Body of pancreas (tissue), 4 donors: ENCODE measurements around the gene ADGRG7. TPM values are rescaled to one million over a fixed set of nuclear protein-coding genes. Genes with fewer than 3 reads are reported as not detected.

Source experiments
- ATAC-seq: fragments of 150-250 bp; one replicate; pipeline ENCODE4 v1.9.1; 2016
- DNase-seq, 4 donors: peaks; one replicate each; pipeline ENCODE4 v3.0.0-alpha.2; 2019
- H3K27ac ChIP-seq, 4 donors: fragments of 200-600 bp; sonication (generic); 1 replicate in 3 of 4; 2 replicates in 1 of 4; pipeline versions ENCODE4 v1.5.1 to v1.6.1; 2016 to 2019; ENCODE audit warnings: mild to moderate bottlenecking in 1 of 4, mixed read lengths in 1 of 4, moderate library complexity in 1 of 4
- H3K27me3 ChIP-seq, 2 donors: fragments of 200-600 bp; sonication (generic); one replicate each; pipeline ENCODE4 v1.6.0; 2016; ENCODE audit warnings: mild to moderate bottlenecking in 1 of 2
- H3K36me3 ChIP-seq, 2 donors: fragments of 200-600 bp; sonication (generic); replicated peaks in 1 of 2; 2 replicates each; pipeline ENCODE4 v1.5.1; 2016; ENCODE audit warnings: low read depth in 2 of 2; ENCODE audit not compliant: insufficient read depth in 1 of 2
- H3K4me1 ChIP-seq: fragments of 200-600 bp; sonication (generic); one replicate; pipeline ENCODE4 v1.6.0; 2016
- H3K4me3 ChIP-seq, 2 donors: fragments of 200-600 bp; sonication (generic); 1 replicate in 1 of 2; 2 replicates in 1 of 2; pipeline ENCODE4 v1.5.1; 2016 to 2019
- H3K9me3 ChIP-seq, 3 donors: fragments of 200-600 bp; sonication (generic); 1 replicate in 2 of 3; 2 replicates in 1 of 3; pipeline ENCODE4 v1.5.1; 2016
- POLR2A ChIP-seq, 3 donors: fragments of 450-650 bp; IDR thresholded peaks; one replicate each; pipeline ENCODE4 v1.6.1; 2016; ENCODE audit warnings: antibody characterized with exemption in 3 of 3, mild to moderate bottlenecking in 2 of 3
- WGBS, 2 donors: methylation state at CpG; one replicate each; pipeline ENCODE4 v1.1.5; 2017; 5-methylcytosine and 5-hydroxymethylcytosine counted together
- intact Hi-C: fragments of 100-400 bp; cut with DNase I; formaldehyde crosslinking; loops from one replicate; pipeline ENCODE4 v1.15.1; 2023
- total RNA-seq, 2 donors: library from RNA; depleted of rRNA; stranded (reverse); fragments of >200 nt; gene quantifications; one replicate each; pipeline ENCODE4 v1.1.0, GENCODE V29; 2016
- TF ChIP-seq, protein P1 (sequence below), 7 experiments: fragments of 450-650 bp in 4 of 7; fragments of 200-600 bp in 3 of 7; sonication (generic) in 3 of 7; IDR thresholded peaks; one replicate each; pipeline ENCODE4 v1.5.1; 2016 to 2019; ENCODE audit warnings: antibody characterized with exemption in 7 of 7

ADGRG7 gene
- total RNA-seq, 2 donors from 2014 or later, result not detected

DNA sequence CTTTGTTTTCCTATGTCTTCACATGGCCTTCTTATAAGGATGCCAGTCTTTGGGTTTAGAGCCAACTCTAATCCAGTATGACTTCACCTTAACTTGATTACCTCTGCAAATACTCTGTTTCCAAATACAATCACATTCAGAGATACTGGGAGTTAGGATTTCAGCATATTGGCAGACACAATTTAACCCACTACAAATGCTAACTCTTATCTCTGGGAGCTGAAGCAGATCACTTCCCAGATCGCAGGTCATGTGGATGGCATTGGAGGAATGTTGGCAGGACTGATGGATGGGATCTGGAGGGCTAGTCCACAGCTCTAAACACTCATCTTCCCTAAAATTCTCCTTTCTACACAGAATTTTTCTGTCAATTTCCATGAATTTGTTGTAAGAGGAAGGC, 46.2 kb upstream of the ADGRG7 start:
- TF ChIP-seq POLR2A (IDR thresholded peaks at IDR 0.05), result no peak
- TF ChIP-seq, protein P1, sequence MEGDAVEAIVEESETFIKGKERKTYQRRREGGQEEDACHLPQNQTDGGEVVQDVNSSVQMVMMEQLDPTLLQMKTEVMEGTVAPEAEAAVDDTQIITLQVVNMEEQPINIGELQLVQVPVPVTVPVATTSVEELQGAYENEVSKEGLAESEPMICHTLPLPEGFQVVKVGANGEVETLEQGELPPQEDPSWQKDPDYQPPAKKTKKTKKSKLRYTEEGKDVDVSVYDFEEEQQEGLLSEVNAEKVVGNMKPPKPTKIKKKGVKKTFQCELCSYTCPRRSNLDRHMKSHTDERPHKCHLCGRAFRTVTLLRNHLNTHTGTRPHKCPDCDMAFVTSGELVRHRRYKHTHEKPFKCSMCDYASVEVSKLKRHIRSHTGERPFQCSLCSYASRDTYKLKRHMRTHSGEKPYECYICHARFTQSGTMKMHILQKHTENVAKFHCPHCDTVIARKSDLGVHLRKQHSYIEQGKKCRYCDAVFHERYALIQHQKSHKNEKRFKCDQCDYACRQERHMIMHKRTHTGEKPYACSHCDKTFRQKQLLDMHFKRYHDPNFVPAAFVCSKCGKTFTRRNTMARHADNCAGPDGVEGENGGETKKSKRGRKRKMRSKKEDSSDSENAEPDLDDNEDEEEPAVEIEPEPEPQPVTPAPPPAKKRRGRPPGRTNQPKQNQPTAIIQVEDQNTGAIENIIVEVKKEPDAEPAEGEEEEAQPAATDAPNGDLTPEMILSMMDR (IDR thresholded peaks at IDR 0.05), result no peak
- DNase-seq (no peak), ATAC-seq (no peak)
- no peak overlapping the region for H3K27ac ChIP-seq
- 44 to 57% methylated on average over 1 of the region's 1 CpG for WGBS, 2 donors
- no peaks in the 10 kb centered on the region for H3K9me3 ChIP-seq
- no peaks in the 10 kb centered on the region for H3K36me3 ChIP-seq
- no peaks in the 10 kb centered on the region for H3K4me1 ChIP-seq
- intact Hi-C loops, result no loop called here
- no peak overlapping the region for H3K4me3 ChIP-seq
- H3K27me3 ChIP-seq, result no peaks in the 10 kb centered on the region

DNA sequence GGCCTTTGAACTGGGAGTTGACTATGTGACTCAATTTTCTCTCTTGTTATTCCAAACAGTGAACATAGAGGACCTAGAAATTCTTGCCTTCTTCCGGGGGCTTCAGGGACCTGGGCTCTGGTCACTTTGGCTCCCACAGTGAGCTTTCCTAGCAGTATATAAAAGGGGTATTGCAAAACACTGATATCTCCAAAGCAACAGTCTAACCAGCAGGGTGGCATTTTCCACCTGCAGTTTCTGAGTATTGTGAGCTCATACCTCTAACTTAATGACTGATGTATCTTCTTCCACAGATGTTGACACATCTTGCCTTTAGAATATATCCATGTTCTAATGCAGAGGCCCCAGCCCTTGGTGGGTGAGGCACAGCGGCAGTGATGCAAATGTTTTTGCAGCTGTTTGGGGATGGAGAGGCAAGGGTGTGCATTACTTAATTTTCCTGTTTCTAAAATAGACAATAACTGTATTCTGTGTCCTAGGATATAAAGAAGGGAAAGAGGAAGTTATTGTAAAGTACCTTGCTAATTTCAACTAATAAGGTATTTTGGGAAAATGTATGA, 45.7 kb upstream of the ADGRG7 start:
- intact Hi-C loops, result no loop called here
- H3K4me3 ChIP-seq, result no peak overlapping the region
- no peaks in the 10 kb centered on the region for H3K36me3 ChIP-seq
- no peaks in the 10 kb centered on the region for H3K4me1 ChIP-seq
- TF ChIP-seq POLR2A (IDR thresholded peaks at IDR 0.05), result no peak
- TF ChIP-seq, protein P1 (IDR thresholded peaks at IDR 0.05), result no peak
- no peak for ATAC-seq
- no peak for DNase-seq
- 85 to 87% methylated on average over 2 of the region's 2 CpGs for WGBS, 2 donors
- no peak overlapping the region for H3K27ac ChIP-seq
- H3K27me3 ChIP-seq, result no peaks in the 10 kb centered on the region
- no peaks in the 10 kb centered on the region for H3K9me3 ChIP-seq

DNA sequence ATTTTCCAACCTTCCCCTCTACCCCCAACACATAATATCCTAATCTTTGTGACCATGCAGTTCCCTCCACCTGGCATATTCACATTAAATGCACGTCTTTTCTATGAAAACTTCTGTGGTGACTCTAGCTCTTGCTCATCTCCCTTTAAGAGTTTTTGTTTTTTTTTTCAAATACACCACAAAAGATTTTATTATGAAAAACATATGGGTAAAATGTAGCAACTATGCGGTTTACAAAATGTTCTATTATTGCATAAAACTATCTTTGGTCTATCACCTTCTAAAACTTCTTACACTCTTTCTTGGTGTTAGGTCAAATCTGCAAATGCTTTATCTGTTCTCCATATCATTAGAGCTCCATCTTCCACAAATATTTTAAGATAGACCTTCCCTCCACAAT, 38.6 kb upstream of the ADGRG7 start:
- 93 to 98% methylated on average over 2 of the region's 2 CpGs for WGBS, 2 donors
- Histone ChIP-seq H3K4me1 (no peaks in the 10 kb centered on the region), H3K27ac (no peak overlapping the region), H3K36me3 (no peaks in the 10 kb centered on the region), H3K27me3 (no peaks in the 10 kb centered on the region), H3K4me3 (no peak overlapping the region), H3K9me3 (no peaks in the 10 kb centered on the region)
- TF ChIP-seq, protein P1 (IDR thresholded peaks at IDR 0.05), result no peak
- TF ChIP-seq POLR2A (IDR thresholded peaks at IDR 0.05), result no peak
- intact Hi-C loops, result no loop called here
- ATAC-seq (no peak), DNase-seq (no peak)

DNA sequence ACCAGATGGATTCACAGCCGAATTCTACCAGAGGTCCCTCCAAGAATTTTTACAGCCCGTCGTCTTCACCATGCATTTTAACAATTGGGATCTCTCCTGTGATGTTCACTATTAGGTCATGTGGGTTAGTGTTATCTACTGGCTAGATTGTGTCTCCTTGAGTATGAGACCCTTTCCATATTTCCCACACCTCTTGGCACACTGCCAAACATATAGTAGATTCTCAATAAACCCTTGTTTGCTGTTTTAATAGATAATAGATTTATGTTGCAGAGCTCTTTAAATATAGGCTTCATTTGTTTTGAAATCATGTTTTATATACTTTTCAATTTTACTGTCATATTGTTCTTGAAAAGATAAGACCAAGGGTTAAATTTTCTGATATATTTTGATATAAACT, 34.9 kb upstream of the ADGRG7 start:
- H3K9me3 ChIP-seq, result no peaks in the 10 kb centered on the region
- TF ChIP-seq, protein P1 (IDR thresholded peaks at IDR 0.05), result no peak
- no peak for TF ChIP-seq POLR2A (IDR thresholded peaks at IDR 0.05)
- WGBS, 2 donors, result 94 to 98% methylated on average over 3 of the region's 3 CpGs

DNA sequence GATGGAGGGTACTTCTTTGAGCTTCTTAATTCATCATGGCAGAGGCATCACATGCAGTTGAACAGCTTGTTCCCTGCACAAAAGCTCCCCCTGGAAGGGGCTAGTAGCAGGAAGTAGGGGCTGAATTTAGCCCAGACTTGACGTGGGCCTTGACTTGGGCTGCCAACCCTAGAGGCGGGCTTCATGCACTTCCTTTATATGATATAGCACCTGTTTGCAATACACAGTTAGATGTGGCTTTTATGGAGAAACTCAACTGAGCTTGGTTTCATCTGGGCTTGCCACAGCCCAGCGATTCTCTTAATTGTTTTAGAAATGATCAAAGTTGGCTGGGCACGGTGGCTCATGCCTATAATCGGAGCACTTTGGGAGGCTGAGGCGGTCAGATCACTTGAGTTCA, 33.7 kb upstream of the ADGRG7 start:
- H3K9me3 ChIP-seq, result no peaks in the 10 kb centered on the region
- no peak overlapping the region for H3K27ac ChIP-seq
- TF ChIP-seq POLR2A (IDR thresholded peaks at IDR 0.05), result no peak
- TF ChIP-seq, protein P1 (IDR thresholded peaks at IDR 0.05), result no peak
- ATAC-seq (no peak), DNase-seq (no peak)
- H3K36me3 ChIP-seq, result no peaks in the 10 kb centered on the region
- no peaks in the 10 kb centered on the region for H3K4me1 ChIP-seq
- H3K4me3 ChIP-seq, result no peak overlapping the region
- 94 to 95% methylated on average over 6 of the region's 6 CpGs for WGBS, 2 donors
- H3K27me3 ChIP-seq, result no peaks in the 10 kb centered on the region
- intact Hi-C loops, result no loop called here

More for the DNA sequence above, 34.9 kb upstream of the ADGRG7 start:
- H3K4me3 ChIP-seq, result no peak overlapping the region
- DNase-seq, result no peak
- no peaks in the 10 kb centered on the region for H3K27me3 ChIP-seq
- intact Hi-C loops, result no loop called here
- H3K36me3 ChIP-seq, result no peaks in the 10 kb centered on the region
- ATAC-seq, result no peak
- no peak overlapping the region for H3K27ac ChIP-seq
- no peaks in the 10 kb centered on the region for H3K4me1 ChIP-seq
